ENCODE results near the gene DUSP14. TPM values are rescaled to one million over a fixed set of nuclear protein-coding genes. Genes with fewer than 3 reads are reported as not detected.
"Not testable (repeated sequence)": the region's sequence is repeated elsewhere in the genome, so short reads cannot be mapped to it uniquely, and the experiment has no call there.

DUSP14 gene
- total RNA-seq = 10.6 TPM

- DNase-seq (ENCODE audit: low spot score) = peak; percentile 87
- ATAC-seq = peak; percentile 86
Measured at GRCh38 chr17:37489197-37490001, at the start of gene DUSP14. Gene DUSP14, plus strand, starts transcription at chr17:37489891. Its CDS starts 22,382 bp downstream, at chr17:37512273.

- DNase-seq (ENCODE audit: low spot score) (no peak), ATAC-seq (no peak)
Measured at GRCh38 chr17:37440424-37440823, 49.3 kb upstream of the DUSP14 start.

- DNase-seq (ENCODE audit: low spot score); ATAC-seq: not testable (repeated sequence)
Measured at GRCh38 chr17:37441369-37442014, 48.2 kb upstream of the DUSP14 start.

GRCh38 chr17:37446027-37446426 is 43.7 kb upstream of the DUSP14 start:
- no peak for ATAC-seq
- DNase-seq (ENCODE audit: low spot score) = no peak

GRCh38 chr17:37447641-37448040 is 42.0 kb upstream of the DUSP14 start:
- ATAC-seq (no peak), DNase-seq (ENCODE audit: low spot score) (no peak)

- DNase-seq (ENCODE audit: low spot score) = no peak
- ATAC-seq = no peak
Measured at GRCh38 chr17:37450112-37450511, 39.6 kb upstream of the DUSP14 start.

GRCh38 chr17:37457801-37458200 is 31.9 kb upstream of the DUSP14 start:
- not testable (repeated sequence) for DNase-seq (ENCODE audit: low spot score); ATAC-seq

GRCh38 chr17:37458805-37459204 is 30.9 kb upstream of the DUSP14 start:
- no peak for DNase-seq (ENCODE audit: low spot score)
- no peak for ATAC-seq

DNA sequence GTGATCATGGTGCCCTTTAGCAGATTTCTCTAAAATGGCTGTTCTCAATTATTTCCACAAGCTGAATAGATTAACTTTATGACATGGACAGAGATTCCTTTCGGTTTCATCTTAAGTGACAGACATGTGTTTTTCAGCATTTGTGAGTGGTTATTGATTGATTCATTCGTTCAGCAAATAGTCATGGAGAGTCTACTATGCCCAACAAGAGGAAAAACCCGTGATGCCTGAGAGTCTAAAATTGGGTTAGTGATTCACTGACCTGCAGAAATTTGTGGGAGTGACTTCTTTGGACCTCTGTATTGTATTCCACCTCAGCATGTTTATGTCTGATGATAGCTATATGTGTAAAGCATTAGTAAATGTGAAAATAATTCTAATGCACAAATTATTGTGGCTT is 28.0 kb upstream of the DUSP14 start:
- ATAC-seq (no peak), DNase-seq (ENCODE audit: low spot score) (no peak)

GRCh38 chr17:37462492-37462891 is 27.2 kb upstream of the DUSP14 start:
- DNase-seq (ENCODE audit: low spot score) = no peak
- ATAC-seq = no peak

GRCh38 chr17:37463039-37463438 is 26.7 kb upstream of the DUSP14 start:
- DNase-seq (ENCODE audit: low spot score) = no peak
- ATAC-seq = no peak

DNA sequence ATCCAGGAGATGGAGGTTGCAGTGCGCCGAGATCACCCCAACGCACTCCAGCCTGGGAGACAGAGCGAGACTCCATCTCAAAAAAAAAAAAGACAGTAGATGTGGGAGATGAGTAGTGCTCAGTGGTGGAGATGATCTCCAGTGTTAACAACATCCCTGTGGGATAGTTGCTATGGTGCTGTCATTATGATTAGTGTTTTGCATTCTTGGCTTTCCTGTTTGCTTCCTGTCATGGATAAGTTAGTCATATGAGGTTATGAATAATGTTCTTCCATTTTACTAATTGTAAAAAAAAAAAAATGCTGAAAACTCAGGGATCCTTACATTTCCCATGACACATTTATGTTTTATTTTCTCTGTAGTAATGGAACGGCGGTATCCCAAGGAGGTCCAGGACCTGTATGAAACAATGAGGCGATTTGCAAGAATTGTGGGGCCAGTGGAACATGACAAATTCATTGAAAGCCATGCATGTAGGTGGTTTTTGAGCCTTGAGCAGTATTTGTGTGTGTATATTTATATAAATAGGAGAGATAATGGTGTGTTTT is 24.5 kb upstream of the DUSP14 start:
- ATAC-seq = no peak
- DNase-seq (ENCODE audit: low spot score) = no peak

DNA sequence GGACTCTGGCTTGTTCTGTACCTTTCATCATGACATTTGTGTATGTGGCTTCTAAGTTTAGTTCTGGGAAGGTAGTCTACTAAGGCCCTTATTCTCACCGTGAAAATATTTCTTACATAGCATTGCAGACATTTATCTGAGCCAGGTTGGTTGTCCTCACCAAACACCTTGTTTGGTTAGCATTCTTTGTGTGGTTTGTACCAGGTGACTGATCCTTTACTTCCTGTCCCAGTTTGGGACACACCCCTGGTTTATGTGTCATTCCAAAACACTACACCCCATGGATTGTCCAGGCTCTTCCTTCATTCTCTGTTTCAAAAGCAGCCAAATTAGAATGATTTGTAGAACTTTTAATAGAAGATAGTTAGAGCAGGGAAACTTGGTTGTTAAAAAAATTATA is 23.2 kb upstream of the DUSP14 start:
- no peak for DNase-seq (ENCODE audit: low spot score)
- ATAC-seq = no peak

- DNase-seq (ENCODE audit: low spot score) = no peak
- no peak for ATAC-seq
Measured at GRCh38 chr17:37470181-37470580, 19.5 kb upstream of the DUSP14 start.

DNA sequence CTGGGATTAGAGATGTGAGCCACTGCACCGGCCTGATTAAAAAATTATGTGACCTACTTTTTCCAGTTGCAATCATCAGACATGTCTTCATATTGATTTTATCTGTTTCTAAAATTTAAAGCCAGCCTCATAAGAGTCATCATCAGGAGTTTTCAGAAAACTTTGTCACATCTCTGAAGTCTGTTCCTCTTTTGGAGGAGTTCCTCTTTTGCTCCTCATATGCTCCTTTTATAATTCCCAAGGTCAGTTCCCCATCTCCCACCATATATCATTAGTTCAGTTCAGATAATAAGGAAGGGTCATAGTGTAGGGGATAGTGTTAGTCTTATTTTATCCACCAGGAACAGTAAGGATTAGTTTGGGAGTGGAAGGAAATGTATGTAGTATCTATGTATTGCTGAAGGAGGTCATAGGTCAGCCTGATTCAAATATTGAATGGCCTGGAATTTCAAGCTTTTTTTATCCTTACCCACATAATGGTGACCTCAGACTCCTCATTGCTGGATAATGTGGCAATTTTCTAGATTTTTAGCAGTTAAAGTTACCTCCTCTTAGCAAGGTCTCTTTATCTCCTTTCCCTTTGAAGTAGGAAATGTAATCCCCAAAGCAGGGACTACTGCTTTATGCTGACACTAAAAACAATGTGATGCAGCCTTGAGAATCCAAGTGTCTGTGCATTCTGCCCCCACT is 13.8 kb upstream of the DUSP14 start:
- DNase-seq (ENCODE audit: low spot score) (no peak), ATAC-seq (no peak)

DNA sequence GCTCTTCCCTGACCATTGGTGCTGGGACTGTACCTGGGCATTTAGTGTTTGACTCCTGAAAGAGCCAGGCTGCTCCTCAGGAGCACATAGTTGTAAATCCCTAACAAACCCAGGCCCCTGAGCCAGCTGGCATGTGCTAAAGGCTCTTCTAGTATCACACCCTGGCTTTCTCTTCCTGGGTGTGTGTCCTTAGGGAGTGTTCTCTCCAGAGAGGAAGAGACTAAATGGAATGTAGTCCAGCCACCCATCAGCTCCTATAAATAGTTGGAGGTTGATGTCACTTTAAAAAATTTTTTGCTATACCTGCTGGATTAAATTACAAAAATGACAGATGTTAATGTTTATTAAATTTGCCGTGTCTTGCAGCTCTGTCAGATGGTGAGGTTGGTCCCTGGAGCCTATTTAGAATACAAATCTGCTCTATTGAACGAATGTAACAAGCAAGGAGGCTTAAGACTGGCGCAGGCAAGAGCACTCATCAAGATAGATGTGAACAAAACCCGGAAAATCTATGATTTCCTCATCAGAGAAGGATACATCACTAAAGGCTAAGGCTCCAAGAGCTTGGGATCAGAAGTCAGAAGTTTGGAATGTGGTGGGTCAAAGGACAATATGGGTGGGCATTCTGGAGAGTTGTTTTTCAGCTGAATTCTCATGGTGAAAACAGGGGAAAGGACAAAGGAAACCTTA is 13.1 kb upstream of the DUSP14 start:
- ATAC-seq = no peak
- no peak for DNase-seq (ENCODE audit: low spot score)

- no peak for ATAC-seq
- DNase-seq (ENCODE audit: low spot score) = no peak
Measured at GRCh38 chr17:37478187-37478586, 11.5 kb upstream of the DUSP14 start.

DNA sequence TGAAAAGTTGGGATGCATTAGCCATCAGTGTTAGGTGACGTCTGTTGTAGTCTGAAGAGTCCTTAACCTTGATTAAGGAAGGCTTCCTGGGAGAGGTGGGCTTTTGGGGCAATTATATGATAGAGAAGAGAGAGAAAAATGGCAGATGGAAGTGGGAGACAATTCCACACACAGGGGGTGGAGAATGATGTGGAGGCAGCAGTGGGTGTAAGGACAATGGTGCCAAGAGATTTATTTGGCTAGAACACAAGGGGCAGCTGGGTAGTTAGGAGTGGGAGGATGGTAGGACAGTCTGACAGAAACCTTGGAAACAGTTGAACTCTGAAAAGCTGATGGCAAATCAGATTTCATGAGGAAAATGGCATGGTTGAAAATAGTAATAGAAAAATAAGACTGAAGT is 10.7 kb upstream of the DUSP14 start:
- ATAC-seq = no peak
- no peak for DNase-seq (ENCODE audit: low spot score)

DNA sequence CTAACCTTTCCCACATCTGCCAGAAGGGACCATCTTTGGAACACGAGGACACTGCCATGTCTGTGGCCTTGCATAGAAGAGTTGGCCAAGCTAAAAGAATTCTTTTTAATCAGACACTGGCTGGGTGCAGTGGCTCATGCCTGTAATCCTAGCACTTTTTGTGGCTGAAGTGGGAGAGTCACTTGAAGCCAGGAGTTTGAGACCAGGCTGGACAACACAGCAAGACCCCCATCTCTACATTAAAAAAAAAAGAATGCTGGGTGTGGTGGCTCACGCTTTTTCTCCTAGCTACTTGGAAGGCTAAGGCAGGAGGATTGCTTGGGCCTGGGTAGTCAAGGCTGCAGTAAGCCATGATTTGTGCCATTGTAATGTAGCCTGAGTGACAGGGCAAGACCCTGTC is 9.3 kb upstream of the DUSP14 start:
- ATAC-seq = no peak
- DNase-seq (ENCODE audit: low spot score) = no peak

DNA sequence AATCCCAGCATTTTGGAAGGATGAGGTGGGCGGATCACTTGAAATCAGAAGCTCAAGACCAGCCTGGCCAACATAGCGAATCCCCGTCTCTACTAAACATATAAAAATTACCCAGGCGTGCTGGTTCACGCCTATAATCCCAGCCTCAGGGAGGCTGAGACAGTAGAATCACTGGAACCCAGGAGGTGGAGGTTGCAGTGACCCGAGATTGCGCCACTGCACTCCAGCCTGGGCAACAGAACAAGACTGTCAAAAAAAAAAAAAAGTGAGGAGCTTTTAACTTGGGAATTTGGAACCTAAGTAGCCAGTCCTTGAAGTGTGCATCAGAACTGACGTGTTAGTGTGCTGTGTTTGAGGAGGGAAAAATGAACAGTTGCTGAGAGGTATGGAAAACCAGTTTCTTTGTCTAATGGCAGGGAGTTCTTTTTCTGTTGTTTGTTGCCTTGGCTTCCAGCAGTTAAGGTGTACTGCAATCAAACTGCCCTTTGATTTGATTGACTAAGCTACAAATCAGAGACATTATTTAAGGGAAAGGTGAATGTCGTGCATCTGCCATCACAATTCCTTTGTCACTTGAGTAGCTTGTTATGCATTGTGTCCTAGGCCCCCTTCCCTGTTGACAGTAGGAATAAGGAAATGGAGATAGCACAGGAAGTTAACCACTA is 8.6 kb upstream of the DUSP14 start:
- ATAC-seq (peak; percentile 83), DNase-seq (ENCODE audit: low spot score) (no peak)
